Choroid plexus epithelial cell (primary cell): Measurements from ENCODE around the gene PDE6B.
A peak's percentile ranks its signal among the peaks of the same experiment; 100 is the strongest.

Experiments used
- DNase-seq: peaks from one replicate; pipeline ENCODE4 v3.0.0-alpha.2; 2010; ENCODE audit warnings: low read depth
- H3K4me3 ChIP-seq: 2 replicates; pipeline ENCODE4 v1.5.1; 2011; ENCODE audit warnings: low read depth, mild to moderate bottlenecking, control low read depth, low read length, moderate library complexity
- CTCF ChIP-seq: conservative IDR thresholded peaks from 2 replicates; pipeline ENCODE4 v1.5.1; 2011; ENCODE audit warnings: low read depth, mild to moderate bottlenecking, control low read depth, inconsistent platforms, low read length, moderate library complexity

PDE6B gene

GRCh38 chr4:685679-686412 is 60.5 kb downstream of the PDE6B start:
- no peak for TF ChIP-seq CTCF
- no peak overlapping the region for H3K4me3 ChIP-seq
- no peak for DNase-seq

- no peak for TF ChIP-seq CTCF
- DNase-seq = no peak
- no peak overlapping the region for H3K4me3 ChIP-seq
Measured at GRCh38 chr4:686413-687040, 61.2 kb downstream of the PDE6B start.

GRCh38 chr4:687048-687970 is 61.9 kb downstream of the PDE6B start:
- peak overlapping the region; percentile 29 for H3K4me3 ChIP-seq
- DNase-seq = peak; percentile 92
- no peak for TF ChIP-seq CTCF

- H3K4me3 ChIP-seq = peak overlapping the region; percentile 56
- no peak for DNase-seq
- no peak for TF ChIP-seq CTCF
Measured at GRCh38 chr4:687971-688853, 62.8 kb downstream of the PDE6B start.

- no peak for TF ChIP-seq CTCF
- H3K4me3 ChIP-seq = peak within 1 kb of the TSS; percentile 56
- no peak for DNase-seq
Measured at GRCh38 chr4:688854-689681, 63.7 kb downstream of the PDE6B start, which contains the start of gene SLC49A3. Gene SLC49A3 (minus strand): TSS chr4:689151. CDS start chr4:689127, 24 bp downstream.
